ENCODE results near the gene UGDH. TPM values are rescaled to one million over a fixed set of nuclear protein-coding genes. Genes with fewer than 3 reads are reported as not detected.
A peak's percentile ranks its signal among the peaks of the same experiment; 100 is the strongest.
"Not testable (repeated sequence)": the region's sequence is repeated elsewhere in the genome, so short reads cannot be mapped to it uniquely, and the experiment has no call there.

The UGDH gene
- total RNA-seq, 1 experiment from 2014 or later, result 53.4 TPM

GRCh38 chr4:39518484-39518883 lies 8.8 kb downstream of the UGDH start:
- H3K79me2 ChIP-seq (ENCODE audit: low read length), result peaks cover 57% of the 10 kb centered on the region
- H4K20me1 ChIP-seq (ENCODE audit: low read length), result no peaks in the 10 kb centered on the region
- no peaks in the 10 kb centered on the region for H3F3A ChIP-seq (ENCODE audit: low read length, unreplicated experiment)
- H3K9ac ChIP-seq (ENCODE audit: low read length), result no peak overlapping the region
- TF ChIP-seq EZH2 (IDR thresholded peaks at IDR 0.05; ENCODE audit: low read length, unreplicated experiment) (no peak), EZH2phosphoT487 (IDR thresholded peaks at IDR 0.05; ENCODE audit: borderline replicate concordance, low read length) (no peak), CTCF (conservative IDR thresholded peaks at IDR 0.05; ENCODE audit: low read depth, low read length) (no peak)
- H3K9me2 ChIP-seq (replicated peaks; ENCODE audit: low read length), result no peaks in the 10 kb centered on the region
- no peaks in the 10 kb centered on the region for H3K27me3 ChIP-seq (ENCODE audit: low read length)
- intact Hi-C loops (cut with micrococcal nuclease), result no loop called here
- no peak overlapping the region for H2AFZ ChIP-seq (ENCODE audit: low read length)
- peaks cover 25% of the 10 kb centered on the region for H3K4me1 ChIP-seq (ENCODE audit: insufficient read depth, low read length)
- no peak overlapping the region for H3K27ac ChIP-seq (ENCODE audit: low read length)
- no TSS peak for BruUV-seq (replicated peaks)
- no peak overlapping the region for H3K4me2 ChIP-seq (ENCODE audit: low read length)
- H3K4me3 ChIP-seq (ENCODE audit: low read length), result no peak overlapping the region
- ATAC-seq (no peak), DNase-seq (no peak)
- H3K9me3 ChIP-seq (ENCODE audit: low read length), result no peaks in the 10 kb centered on the region
- peaks cover 11% of the 10 kb centered on the region; the same call in 1 of the 2 replicates for H3K36me3 ChIP-seq (ENCODE audit: low read depth, low read length)
- POLR2A ChIA-PET (ENCODE audit: unreplicated experiment), result no interaction called here
- CTCF ChIA-PET, result no interaction called here

GRCh38 chr4:39516407-39516966 lies 10.8 kb downstream of the UGDH start:
- TF ChIP-seq EZH2 (IDR thresholded peaks at IDR 0.05; ENCODE audit: low read length, unreplicated experiment), result no peak
- TF ChIP-seq CTCF (conservative IDR thresholded peaks at IDR 0.05; ENCODE audit: low read depth, low read length), result no peak
- TF ChIP-seq EZH2phosphoT487 (IDR thresholded peaks at IDR 0.05; ENCODE audit: borderline replicate concordance, low read length), result no peak
- intact Hi-C loops (cut with micrococcal nuclease), result no loop called here
- no peaks in the 10 kb centered on the region for H3K27me3 ChIP-seq (ENCODE audit: low read length)
- peaks cover 25% of the 10 kb centered on the region for H3K36me3 ChIP-seq (ENCODE audit: low read depth, low read length)
- ChIA-PET CTCF (no interaction called here), POLR2A (ENCODE audit: unreplicated experiment) (no interaction called here)
- H3K9ac ChIP-seq (ENCODE audit: low read length), result no peak overlapping the region
- no peaks in the 10 kb centered on the region for H3K9me3 ChIP-seq (ENCODE audit: low read length)
- no peaks in the 10 kb centered on the region for H3F3A ChIP-seq (ENCODE audit: low read length, unreplicated experiment)
- peaks cover 21% of the 10 kb centered on the region for H3K4me1 ChIP-seq (ENCODE audit: insufficient read depth, low read length)
- H3K9me2 ChIP-seq (replicated peaks; ENCODE audit: low read length), result no peaks in the 10 kb centered on the region
- H3K4me2 ChIP-seq (ENCODE audit: low read length), result no peak overlapping the region
- H3K27ac ChIP-seq (ENCODE audit: low read length), result peak overlapping the region; percentile 95
- H3K79me2 ChIP-seq (ENCODE audit: low read length), result peaks cover 37% of the 10 kb centered on the region
- ATAC-seq (no peak), DNase-seq (no peak)
- no peak overlapping the region for H3K4me3 ChIP-seq (ENCODE audit: low read length)
- no TSS peak for BruUV-seq (replicated peaks)
- H2AFZ ChIP-seq (ENCODE audit: low read length), result no peak overlapping the region
- no peaks in the 10 kb centered on the region for H4K20me1 ChIP-seq (ENCODE audit: low read length)

GRCh38 chr4:39515669-39516401 lies 11.4 kb downstream of the UGDH start:
- DNase-seq; H4K20me1 ChIP-seq (ENCODE audit: low read length); H2AFZ ChIP-seq (ENCODE audit: low read length); H3K27me3 ChIP-seq (ENCODE audit: low read length); H3K9me2 ChIP-seq (replicated peaks; ENCODE audit: low read length); H3F3A ChIP-seq (ENCODE audit: low read length, unreplicated experiment); POLR2A ChIA-PET (ENCODE audit: unreplicated experiment); intact Hi-C loops (cut with micrococcal nuclease); H3K4me3 ChIP-seq (ENCODE audit: low read length); H3K9me3 ChIP-seq (ENCODE audit: low read length); BruUV-seq (replicated peaks); ATAC-seq; CTCF ChIA-PET: not testable (repeated sequence)
- Histone ChIP-seq H3K36me3 (ENCODE audit: low read depth, low read length) (peaks cover 25% of the 10 kb centered on the region), H3K4me1 (ENCODE audit: insufficient read depth, low read length) (peaks cover 21% of the 10 kb centered on the region), H3K9ac (ENCODE audit: low read length) (peak overlapping the region; percentile 67), H3K79me2 (ENCODE audit: low read length) (peaks cover 30% of the 10 kb centered on the region), H3K27ac (ENCODE audit: low read length) (peak overlapping the region; percentile 95), H3K4me2 (ENCODE audit: low read length) (peak overlapping the region; percentile 39; the same call in 1 of the 2 replicates)

Measured in PC-3 (cell line).